Neural progenitor cell (in vitro differentiated cells): ENCODE results near the gene INPP4B. TPM values are rescaled to one million over a fixed set of nuclear protein-coding genes. Genes with fewer than 3 reads are reported as not detected.
A peak's percentile ranks its signal among the peaks of the same experiment; 100 is the strongest.

Experiments used
- DNase-seq: peaks from one replicate; pipeline ENCODE4 v3.0.0-alpha.2; 2016; ENCODE audit warnings: low spot score
- H2AFZ ChIP-seq: fragments of 200-600 bp; sonication (generic); replicated peaks from 2 replicates; pipeline ENCODE4 v1.6.1; 2016; ENCODE audit warnings: antibody characterized with exemption
- H3F3A ChIP-seq: fragments of 200-600 bp; sonication (generic); 2 replicates; pipeline ENCODE4 v1.6.1; 2016; ENCODE audit warnings: antibody characterized with exemption, low read depth
- H3K27ac ChIP-seq: fragments of 200-600 bp; sonication (generic); 2 replicates; pipeline ENCODE4 v1.5.1; 2016; ENCODE audit warnings: mild to moderate bottlenecking
- H3K27me3 ChIP-seq: fragments of 200-600 bp; sonication (generic); 2 replicates; pipeline ENCODE4 v1.6.1; 2016; ENCODE audit warnings: mild to moderate bottlenecking, moderate library complexity
- H3K36me3 ChIP-seq: fragments of 200-600 bp; sonication (generic); 2 replicates; pipeline ENCODE4 v1.5.1; 2016
- H3K4me1 ChIP-seq: fragments of 200-600 bp; sonication (generic); 2 replicates; pipeline ENCODE4 v1.6.1; 2016; ENCODE audit warnings: mixed run types
- H3K4me2 ChIP-seq: fragments of 200-600 bp; sonication (generic); 2 replicates; pipeline ENCODE4 v1.6.1; 2016
- H3K4me3 ChIP-seq: fragments of 200-600 bp; sonication (generic); 2 replicates; pipeline ENCODE4 v1.5.1; 2016
- H3K79me2 ChIP-seq: fragments of 200-600 bp; sonication (generic); 2 replicates; pipeline ENCODE4 v1.6.1; 2016; ENCODE audit warnings: low read depth
- H3K9ac ChIP-seq: fragments of 200-600 bp; sonication (generic); 2 replicates; pipeline ENCODE4 v1.6.1; 2016
- H3K9me3 ChIP-seq: fragments of 200-600 bp; sonication (generic); 2 replicates; pipeline ENCODE4 v1.5.1; 2016; ENCODE audit warnings: low read depth
- H4K20me1 ChIP-seq: fragments of 200-600 bp; sonication (generic); 2 replicates; pipeline ENCODE4 v1.6.1; 2016; ENCODE audit warnings: low read depth
- H3K27ac Mint-ChIP-seq: 3 replicates; pipeline ENCODE4 v1.8.0; 2021; ENCODE audit warnings: mixed read lengths
- H3K27me3 Mint-ChIP-seq: 2 replicates; pipeline ENCODE4 v1.8.0; 2022; ENCODE audit warnings: low read depth, mild to moderate bottlenecking, inconsistent platforms, moderate library complexity, mixed read lengths; ENCODE audit not compliant: insufficient read depth
- H3K36me3 Mint-ChIP-seq: 3 replicates; pipeline ENCODE4 v1.8.0; 2021; ENCODE audit warnings: mixed read lengths
- H3K4me1 Mint-ChIP-seq: 3 replicates; pipeline ENCODE4 v1.8.0; 2021; ENCODE audit warnings: mixed read lengths
- H3K4me3 Mint-ChIP-seq: 3 replicates; pipeline ENCODE4 v1.8.0; 2021; ENCODE audit warnings: mild to moderate bottlenecking, moderate library complexity, mixed read lengths
- H3K9me3 Mint-ChIP-seq: 3 replicates; pipeline ENCODE4 v1.8.0; 2020; ENCODE audit warnings: mixed read lengths
- EZH2 ChIP-seq: fragments of 200-600 bp; sonication (generic); IDR thresholded peaks from 2 replicates; pipeline ENCODE4 v1.6.1; 2017; ENCODE audit warnings: antibody characterized with exemption, mild to moderate bottlenecking, moderate library complexity
- EZH2phosphoT487 ChIP-seq: fragments of 200-600 bp; sonication (generic); IDR thresholded peaks from 2 replicates; pipeline ENCODE4 v1.6.1; 2017; ENCODE audit warnings: antibody characterized with exemption
- total RNA-seq: library from RNA; depleted of rRNA; stranded (reverse); fragments of >200 nt; gene quantifications from 2 replicates; pipeline ENCODE4 v1.2.3, GENCODE V29; 2015; ENCODE audit warnings: low replicate concordance
- TF ChIP-seq, protein P1 (sequence below): fragments of 200-600 bp; sonication (generic); IDR thresholded peaks from 2 replicates; pipeline ENCODE4 v1.5.1; 2017; ENCODE audit warnings: antibody characterized with exemption, mild to moderate bottlenecking

Gene INPP4B
- total RNA-seq, 1 donor from 2014 or later = 1.3 TPM

GRCh38 chr4:142307857-142308256 lies 538.2 kb downstream of the INPP4B start:
- Mint-ChIP-seq H3K36me3 (no peaks in the 10 kb centered on the region), H3K4me3 (no peak overlapping the region), H3K27ac (no peak overlapping the region), H3K4me1 (no peaks in the 10 kb centered on the region), H3K27me3 (no peaks in the 10 kb centered on the region), H3K9me3 (no peaks in the 10 kb centered on the region)
- Histone ChIP-seq H3K4me2 (no peak overlapping the region), H3K4me3 (no peak overlapping the region), H3K79me2 (no peaks in the 10 kb centered on the region), H3K27me3 (no peaks in the 10 kb centered on the region), H3K36me3 (no peaks in the 10 kb centered on the region), H3K9ac (no peak overlapping the region), H4K20me1 (no peaks in the 10 kb centered on the region), H3K27ac (no peak overlapping the region), H3K4me1 (no peaks in the 10 kb centered on the region), H3F3A (no peaks in the 10 kb centered on the region), H2AFZ (no peak overlapping the region), H3K9me3 (no peaks in the 10 kb centered on the region)
- DNase-seq = no peak
- TF ChIP-seq EZH2phosphoT487 (no peak), EZH2 (no peak)
- TF ChIP-seq, protein P1, sequence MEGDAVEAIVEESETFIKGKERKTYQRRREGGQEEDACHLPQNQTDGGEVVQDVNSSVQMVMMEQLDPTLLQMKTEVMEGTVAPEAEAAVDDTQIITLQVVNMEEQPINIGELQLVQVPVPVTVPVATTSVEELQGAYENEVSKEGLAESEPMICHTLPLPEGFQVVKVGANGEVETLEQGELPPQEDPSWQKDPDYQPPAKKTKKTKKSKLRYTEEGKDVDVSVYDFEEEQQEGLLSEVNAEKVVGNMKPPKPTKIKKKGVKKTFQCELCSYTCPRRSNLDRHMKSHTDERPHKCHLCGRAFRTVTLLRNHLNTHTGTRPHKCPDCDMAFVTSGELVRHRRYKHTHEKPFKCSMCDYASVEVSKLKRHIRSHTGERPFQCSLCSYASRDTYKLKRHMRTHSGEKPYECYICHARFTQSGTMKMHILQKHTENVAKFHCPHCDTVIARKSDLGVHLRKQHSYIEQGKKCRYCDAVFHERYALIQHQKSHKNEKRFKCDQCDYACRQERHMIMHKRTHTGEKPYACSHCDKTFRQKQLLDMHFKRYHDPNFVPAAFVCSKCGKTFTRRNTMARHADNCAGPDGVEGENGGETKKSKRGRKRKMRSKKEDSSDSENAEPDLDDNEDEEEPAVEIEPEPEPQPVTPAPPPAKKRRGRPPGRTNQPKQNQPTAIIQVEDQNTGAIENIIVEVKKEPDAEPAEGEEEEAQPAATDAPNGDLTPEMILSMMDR = no peak

DNA sequence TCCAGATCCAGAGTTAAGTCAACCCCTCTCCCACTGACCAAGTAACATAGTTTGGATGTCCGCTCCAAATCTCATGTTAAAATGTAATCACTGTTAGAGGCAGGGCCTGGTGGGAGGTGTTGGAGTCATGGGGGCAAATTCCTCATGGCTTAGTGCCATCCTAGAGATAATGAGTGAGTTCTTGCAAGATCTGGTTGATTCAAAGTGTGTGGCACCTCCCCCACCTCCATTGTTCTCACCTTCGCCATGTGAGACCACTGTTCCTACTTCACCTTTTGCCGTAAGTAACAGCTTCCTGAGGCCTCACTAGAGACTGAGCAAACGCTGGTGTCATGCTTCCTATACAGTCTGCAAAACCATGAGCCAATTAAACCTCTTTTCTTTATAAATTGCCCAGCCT lies 548.8 kb downstream of the INPP4B start:
- Mint-ChIP-seq H3K9me3 (no peaks in the 10 kb centered on the region), H3K27ac (no peak overlapping the region), H3K36me3 (no peaks in the 10 kb centered on the region), H3K4me1 (no peaks in the 10 kb centered on the region), H3K27me3 (no peaks in the 10 kb centered on the region), H3K4me3 (no peak overlapping the region)
- H3K9ac ChIP-seq = no peak overlapping the region
- peak; percentile 7 for DNase-seq
- H4K20me1 ChIP-seq = no peaks in the 10 kb centered on the region
- H3K27me3 ChIP-seq = no peaks in the 10 kb centered on the region
- no peak overlapping the region for H3K4me2 ChIP-seq
- no peak overlapping the region for H3K27ac ChIP-seq
- TF ChIP-seq EZH2phosphoT487 (no peak), EZH2 (no peak)
- TF ChIP-seq, protein P1 = no peak
- H3F3A ChIP-seq = no peaks in the 10 kb centered on the region
- no peaks in the 10 kb centered on the region for H3K9me3 ChIP-seq
- H3K36me3 ChIP-seq = no peaks in the 10 kb centered on the region
- H3K4me3 ChIP-seq = no peak overlapping the region
- H3K79me2 ChIP-seq = no peaks in the 10 kb centered on the region
- H3K4me1 ChIP-seq = no peaks in the 10 kb centered on the region
- no peak overlapping the region for H2AFZ ChIP-seq

GRCh38 chr4:142293536-142293935 lies 552.6 kb downstream of the INPP4B start:
- Mint-ChIP-seq H3K4me3 (no peak overlapping the region), H3K36me3 (no peaks in the 10 kb centered on the region), H3K4me1 (no peaks in the 10 kb centered on the region), H3K9me3 (peaks cover 2% of the 10 kb centered on the region), H3K27ac (no peak overlapping the region), H3K27me3 (no peaks in the 10 kb centered on the region)
- Histone ChIP-seq H3K36me3 (no peaks in the 10 kb centered on the region), H3K4me3 (no peak overlapping the region), H2AFZ (no peak overlapping the region), H4K20me1 (no peaks in the 10 kb centered on the region), H3F3A (no peaks in the 10 kb centered on the region), H3K27ac (no peak overlapping the region), H3K9ac (no peak overlapping the region), H3K9me3 (no peaks in the 10 kb centered on the region), H3K27me3 (no peaks in the 10 kb centered on the region), H3K79me2 (no peaks in the 10 kb centered on the region), H3K4me2 (no peak overlapping the region), H3K4me1 (no peaks in the 10 kb centered on the region)
- no peak for TF ChIP-seq EZH2
- TF ChIP-seq, protein P1 = no peak
- TF ChIP-seq EZH2phosphoT487 = no peak
- no peak for DNase-seq

GRCh38 chr4:142292231-142292630 lies 553.9 kb downstream of the INPP4B start:
- no peaks in the 10 kb centered on the region for H3K36me3 ChIP-seq
- H4K20me1 ChIP-seq = no peaks in the 10 kb centered on the region
- H3K27me3 Mint-ChIP-seq = no peaks in the 10 kb centered on the region
- no peak overlapping the region for H3K27ac Mint-ChIP-seq
- DNase-seq = no peak
- H3K9me3 ChIP-seq = no peaks in the 10 kb centered on the region
- no peaks in the 10 kb centered on the region for H3K36me3 Mint-ChIP-seq
- no peak overlapping the region for H3K27ac ChIP-seq
- peaks cover 2% of the 10 kb centered on the region for H3K9me3 Mint-ChIP-seq
- H2AFZ ChIP-seq = no peak overlapping the region
- TF ChIP-seq EZH2phosphoT487 = no peak
- no peak for TF ChIP-seq EZH2
- TF ChIP-seq, protein P1 = no peak
- no peak overlapping the region for H3K4me2 ChIP-seq
- H3K9ac ChIP-seq = no peak overlapping the region
- H3K4me3 Mint-ChIP-seq = no peak overlapping the region
- H3K79me2 ChIP-seq = no peaks in the 10 kb centered on the region
- H3K4me1 Mint-ChIP-seq = no peaks in the 10 kb centered on the region
- no peaks in the 10 kb centered on the region for H3K27me3 ChIP-seq
- no peaks in the 10 kb centered on the region for H3K4me1 ChIP-seq
- no peak overlapping the region for H3K4me3 ChIP-seq
- no peaks in the 10 kb centered on the region for H3F3A ChIP-seq
